H9 (cell line): ENCODE results near the gene TEX48. TPM values are rescaled to one million over a fixed set of nuclear protein-coding genes. Genes with fewer than 3 reads are reported as not detected.

ENCODE experiments used
- DNase-seq: peaks from one replicate; pipeline ENCODE4 v3.0.0-alpha.2; 2017
- H2AFZ ChIP-seq: one replicate; pipeline ENCODE4 v1.6.1; 2013; ENCODE audit warnings: mild to moderate bottlenecking, low read length, control low read depth, moderate library complexity
- H2AK5ac ChIP-seq: 2 replicates; pipeline ENCODE4 v1.6.1; 2013; ENCODE audit warnings: low read length, control low read depth, mixed read lengths; ENCODE audit not compliant: insufficient read length
- H2BK120ac ChIP-seq: one replicate; pipeline ENCODE4 v1.6.1; 2013; ENCODE audit warnings: low read depth, mild to moderate bottlenecking, low read length, control low read depth, inconsistent platforms; ENCODE audit not compliant: poor library complexity, severe bottlenecking
- H2BK12ac ChIP-seq: 2 replicates; pipeline ENCODE4 v1.6.1; 2013; ENCODE audit warnings: low read length, control low read depth, mixed read lengths, low read depth; ENCODE audit not compliant: insufficient read length
- H2BK15ac ChIP-seq: 2 replicates; pipeline ENCODE4 v1.6.1; 2013; ENCODE audit warnings: low read depth, low read length, control low read depth
- H2BK20ac ChIP-seq: one replicate; pipeline ENCODE4 v1.6.1; 2013; ENCODE audit warnings: low read depth, mild to moderate bottlenecking, low read length, control low read depth, inconsistent platforms; ENCODE audit not compliant: poor library complexity, severe bottlenecking
- H2BK5ac ChIP-seq: 2 replicates; pipeline ENCODE4 v1.6.1; 2013; ENCODE audit warnings: low read length, control low read depth, mixed read lengths; ENCODE audit not compliant: insufficient read length
- H3K14ac ChIP-seq: 2 replicates; pipeline ENCODE4 v1.6.1; 2013; ENCODE audit warnings: low read length, control low read depth; ENCODE audit not compliant: insufficient read depth
- H3K18ac ChIP-seq: 2 replicates; pipeline ENCODE4 v1.6.1; 2013; ENCODE audit warnings: low read depth, mild to moderate bottlenecking, mixed read lengths, low read length, control low read depth; ENCODE audit not compliant: insufficient read length
- H3K23ac ChIP-seq: 2 replicates; pipeline ENCODE4 v1.6.1; 2013; ENCODE audit warnings: low read length, control low read depth, mixed read lengths, low read depth; ENCODE audit not compliant: insufficient read length
- H3K23me2 ChIP-seq: 2 replicates; pipeline ENCODE4 v1.6.1; 2013; ENCODE audit warnings: low read depth, mild to moderate bottlenecking, mixed read lengths, low read length, control low read depth; ENCODE audit not compliant: insufficient read length, poor library complexity, severe bottlenecking
- H3K27ac ChIP-seq: 2 replicates; pipeline ENCODE4 v1.5.1; 2013; ENCODE audit warnings: low read length, control low read depth, mixed read lengths, low read depth; ENCODE audit not compliant: insufficient read length
- H3K27me3 ChIP-seq: 2 replicates; pipeline ENCODE4 v1.6.1; 2013; ENCODE audit warnings: low read length, control low read depth, inconsistent platforms; ENCODE audit not compliant: insufficient read depth
- H3K4ac ChIP-seq: 2 replicates; pipeline ENCODE4 v1.6.1; 2013; ENCODE audit warnings: low read depth, mild to moderate bottlenecking, control low read depth, inconsistent platforms, low read length, moderate library complexity
- H3K4me1 ChIP-seq: 2 replicates; pipeline ENCODE4 v1.6.1; 2013; ENCODE audit warnings: low read length, control low read depth, inconsistent platforms; ENCODE audit not compliant: insufficient read depth
- H3K4me2 ChIP-seq: 2 replicates; pipeline ENCODE4 v1.6.1; 2013; ENCODE audit warnings: low read length, control low read depth, mixed read lengths; ENCODE audit not compliant: insufficient read length, insufficient read depth
- H3K56ac ChIP-seq: 2 replicates; pipeline ENCODE4 v1.6.1; 2013; ENCODE audit warnings: low read depth, mild to moderate bottlenecking, mixed read lengths, low read length, control low read depth; ENCODE audit not compliant: insufficient read length
- H3K79me1 ChIP-seq: 2 replicates; pipeline ENCODE4 v1.6.1; 2013; ENCODE audit warnings: low read depth, mild to moderate bottlenecking, moderate library complexity, low read length, control low read depth, inconsistent platforms; ENCODE audit not compliant: insufficient read depth, poor library complexity, severe bottlenecking
- H3K79me2 ChIP-seq: 2 replicates; pipeline ENCODE4 v1.6.1; 2013; ENCODE audit warnings: low read length, control low read depth, inconsistent platforms; ENCODE audit not compliant: insufficient read depth
- H3K9ac ChIP-seq: 2 replicates; pipeline ENCODE4 v1.6.1; 2013; ENCODE audit warnings: low read length, control low read depth, mixed read lengths; ENCODE audit not compliant: insufficient read length; ENCODE audit errors: extremely low read depth
- H3K9me3 ChIP-seq: one replicate; pipeline ENCODE4 v1.6.1; 2013; ENCODE audit warnings: low read depth, low read length, inconsistent platforms; ENCODE audit not compliant: control insufficient read depth
- H3T11ph ChIP-seq: one replicate; pipeline ENCODE4 v1.6.1; 2013; ENCODE audit warnings: mild to moderate bottlenecking, low read length, control low read depth, inconsistent platforms
- H4K20me1 ChIP-seq: one replicate; pipeline ENCODE4 v1.6.1; 2013; ENCODE audit not compliant: control insufficient read depth, insufficient read length, insufficient read depth
- H4K5ac ChIP-seq: 2 replicates; pipeline ENCODE4 v1.6.1; 2013; ENCODE audit warnings: low read depth, mild to moderate bottlenecking, mixed read lengths, low read length, control low read depth; ENCODE audit not compliant: insufficient read length
- H4K8ac ChIP-seq: replicated peaks from 2 replicates; pipeline ENCODE4 v1.6.1; 2013; ENCODE audit warnings: low read length, control low read depth, mixed read lengths, low read depth; ENCODE audit not compliant: insufficient read length
- H4K91ac ChIP-seq: 2 replicates; pipeline ENCODE4 v1.6.1; 2013; ENCODE audit warnings: low read depth, mild to moderate bottlenecking, moderate library complexity, mixed read lengths, low read length, control low read depth; ENCODE audit not compliant: insufficient read length
- H3K27ac Mint-ChIP-seq, 3 experiments: 2 replicates in 2 of 3; 3 replicates in 1 of 3; pipeline ENCODE4 v1.8.0; 2020 to 2021; ENCODE audit warnings: mixed read lengths in 3 of 3, mild to moderate bottlenecking in 1 of 3, moderate library complexity in 1 of 3
- H3K27me3 Mint-ChIP-seq: 2 replicates; pipeline ENCODE4 v1.8.0; 2021; ENCODE audit warnings: low read depth, mild to moderate bottlenecking, moderate library complexity, mixed read lengths
- H3K36me3 Mint-ChIP-seq, 3 experiments: 2 replicates in 2 of 3; 3 replicates in 1 of 3; pipeline ENCODE4 v1.8.0; 2020 to 2021; ENCODE audit warnings: low read depth in 3 of 3, mixed read lengths in 3 of 3; ENCODE audit not compliant: insufficient read depth in 1 of 3
- H3K4me1 Mint-ChIP-seq, 2 experiments: 2 replicates each; pipeline ENCODE4 v1.8.0; 2020; ENCODE audit warnings: mixed read lengths in 2 of 2
- H3K4me3 Mint-ChIP-seq, 2 experiments: 2 replicates in 1 of 2; 3 replicates in 1 of 2; pipeline ENCODE4 v1.8.0; 2020 to 2021; ENCODE audit warnings: mild to moderate bottlenecking in 2 of 2, mixed read lengths in 2 of 2, moderate library complexity in 1 of 2
- H3K9me3 Mint-ChIP-seq, 2 experiments: 2 replicates in 1 of 2; 3 replicates in 1 of 2; pipeline ENCODE4 v1.8.0; 2020; ENCODE audit warnings: mild to moderate bottlenecking in 2 of 2, mixed read lengths in 2 of 2, moderate library complexity in 1 of 2
- WGBS: extraction: QIAGEN DNeasy Blood & Tissue Kit; methylation state at CpG from one replicate; pipeline ENCODE4 v1.1.7; 2013; ENCODE audit warnings: missing lambda C conversion rate, low lambda C conversion rate, mixed read lengths; ENCODE audit not compliant: insufficient read length; ENCODE audit errors: extremely low coverage; 5-methylcytosine and 5-hydroxymethylcytosine counted together
- total RNA-seq: library from RNA; stranded (reverse); gene quantifications from 2 replicates; pipeline ENCODE4 v1.2.1, GENCODE V29; 2021
- TF ChIP-seq, protein P1 (sequence below): fragments of 200-600 bp; sonication (generic); conservative IDR thresholded peaks from 3 replicates; pipeline ENCODE4 v1.8.0; 2021; ENCODE audit warnings: antibody characterized with exemption, mild to moderate bottlenecking

The TEX48 gene
- total RNA-seq, 1 experiment from 2014 or later, result not detected

- H4K20me1 ChIP-seq, result no peaks in the 10 kb centered on the region
- no peak overlapping the region for H2AK5ac ChIP-seq
- no peak overlapping the region for H3K4ac ChIP-seq
- WGBS, result no CpG with 5 or more reads among the region's 13 CpGs
- H3K18ac ChIP-seq, result no peak overlapping the region
- no peak overlapping the region for H3K4me2 ChIP-seq
- no peaks in the 10 kb centered on the region for H3K79me2 ChIP-seq
- peak overlapping the region; percentile 72 for H4K5ac ChIP-seq
- H3K9me3 Mint-ChIP-seq, result no peaks in the 10 kb centered on the region
- no peak overlapping the region for H2BK15ac ChIP-seq
- no peaks in the 10 kb centered on the region for H3K79me1 ChIP-seq
- TF ChIP-seq, protein P1, sequence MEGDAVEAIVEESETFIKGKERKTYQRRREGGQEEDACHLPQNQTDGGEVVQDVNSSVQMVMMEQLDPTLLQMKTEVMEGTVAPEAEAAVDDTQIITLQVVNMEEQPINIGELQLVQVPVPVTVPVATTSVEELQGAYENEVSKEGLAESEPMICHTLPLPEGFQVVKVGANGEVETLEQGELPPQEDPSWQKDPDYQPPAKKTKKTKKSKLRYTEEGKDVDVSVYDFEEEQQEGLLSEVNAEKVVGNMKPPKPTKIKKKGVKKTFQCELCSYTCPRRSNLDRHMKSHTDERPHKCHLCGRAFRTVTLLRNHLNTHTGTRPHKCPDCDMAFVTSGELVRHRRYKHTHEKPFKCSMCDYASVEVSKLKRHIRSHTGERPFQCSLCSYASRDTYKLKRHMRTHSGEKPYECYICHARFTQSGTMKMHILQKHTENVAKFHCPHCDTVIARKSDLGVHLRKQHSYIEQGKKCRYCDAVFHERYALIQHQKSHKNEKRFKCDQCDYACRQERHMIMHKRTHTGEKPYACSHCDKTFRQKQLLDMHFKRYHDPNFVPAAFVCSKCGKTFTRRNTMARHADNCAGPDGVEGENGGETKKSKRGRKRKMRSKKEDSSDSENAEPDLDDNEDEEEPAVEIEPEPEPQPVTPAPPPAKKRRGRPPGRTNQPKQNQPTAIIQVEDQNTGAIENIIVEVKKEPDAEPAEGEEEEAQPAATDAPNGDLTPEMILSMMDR, result no peak
- no peak overlapping the region for H3K9ac ChIP-seq
- no peak overlapping the region for H3K23ac ChIP-seq
- peaks cover 4 to 21% (median 16%) of the 10 kb centered on the region in 3 experiments; a peak in 6 of 7 replicates for H3K36me3 Mint-ChIP-seq
- no peak overlapping the region for H2AFZ ChIP-seq
- no peak overlapping the region for H3K14ac ChIP-seq
- no peak for DNase-seq
- no peak overlapping the region for H3K4me3 Mint-ChIP-seq
- no peak overlapping the region for H2BK12ac ChIP-seq
- no peaks in the 10 kb centered on the region for H3K27me3 Mint-ChIP-seq
- H4K91ac ChIP-seq, result no peak overlapping the region
- no peak overlapping the region for H3T11ph ChIP-seq
- H3K23me2 ChIP-seq, result no peaks in the 10 kb centered on the region
- no peaks in the 10 kb centered on the region for H3K4me1 ChIP-seq
- H3K27ac ChIP-seq, result peak overlapping the region; percentile 39
- H4K8ac ChIP-seq, result no peak overlapping the region
- H3K56ac ChIP-seq, result no peak overlapping the region
- H2BK20ac ChIP-seq, result no peak overlapping the region
- no peak overlapping the region for H2BK120ac ChIP-seq
- H3K27ac Mint-ChIP-seq, result peak overlapping the region in 1 of 3 experiments; percentile 87; a peak in 2 of 7 replicates
- H3K9me3 ChIP-seq, result no peaks in the 10 kb centered on the region
- H3K4me1 Mint-ChIP-seq, result peaks cover 0 to 2% of the 10 kb centered on the region in 2 experiments; a peak in 1 of 4 replicates
- H3K27me3 ChIP-seq, result no peaks in the 10 kb centered on the region
- H2BK5ac ChIP-seq, result no peak overlapping the region
Measured at GRCh38 chr9:114619191-114619761, 62.7 kb downstream of the TEX48 start.
